ENCODE data around the gene KCNJ10. TPM values are rescaled to one million over a fixed set of nuclear protein-coding genes. Genes with fewer than 3 reads are reported as not detected.
"Not testable (repeated sequence)": the region's sequence is repeated elsewhere in the genome, so short reads cannot be mapped to it uniquely, and the experiment has no call there.

The KCNJ10 gene
- total RNA-seq (2014; rRNA removed; shearing (Covaris generic)) = not detected in 2 replicates
- polyA plus RNA-seq (2014; cell fraction: nucleus; rRNA removed) = not detected in 2 replicates

GRCh38 chr1:160069460-160070231 lies at the start of gene KCNJ10:
Gene KCNJ10 (minus strand): TSS chr1:160070160. CDS start chr1:160042532, 27,628 bp downstream.
- DNase-seq (ENCODE audit: extremely low read depth, low read depth) = no peak

- DNase-seq (ENCODE audit: extremely low read depth, low read depth) = no peak
These were observed 49.0 kb upstream of the KCNJ10 start for GRCh38 chr1:160118928-160119327.

GRCh38 chr1:160117709-160118183 lies 47.8 kb upstream of the KCNJ10 start:
- DNase-seq (ENCODE audit: extremely low read depth, low read depth) = no peak

- no peak for DNase-seq (ENCODE audit: extremely low read depth, low read depth)
These were observed 47.3 kb upstream of the KCNJ10 start for GRCh38 chr1:160117300-160117699.

GRCh38 chr1:160116283-160117147 lies 46.6 kb upstream of the KCNJ10 start:
- no peak for DNase-seq (ENCODE audit: extremely low read depth, low read depth)

- DNase-seq (ENCODE audit: extremely low read depth, low read depth) = no peak
These were observed 45.8 kb upstream of the KCNJ10 start, which contains the start of gene ATP1A2 for GRCh38 chr1:160115545-160116282. Gene ATP1A2 (plus strand): TSS chr1:160115759. CDS start chr1:160115862, 103 bp downstream.

GRCh38 chr1:160114085-160114484 lies 44.1 kb upstream of the KCNJ10 start:
- DNase-seq (ENCODE audit: extremely low read depth, low read depth) = no peak

- no peak for DNase-seq (ENCODE audit: extremely low read depth, low read depth)
These were observed 43.4 kb upstream of the KCNJ10 start for GRCh38 chr1:160113407-160113806.

GRCh38 chr1:160112357-160112756 lies 42.4 kb upstream of the KCNJ10 start:
- DNase-seq (ENCODE audit: extremely low read depth, low read depth) = no peak

GRCh38 chr1:160111462-160111861 lies 41.5 kb upstream of the KCNJ10 start:
- not testable (repeated sequence) for DNase-seq (ENCODE audit: extremely low read depth, low read depth)

- no peak for DNase-seq (ENCODE audit: extremely low read depth, low read depth)
These were observed 39.7 kb upstream of the KCNJ10 start for GRCh38 chr1:160109686-160110085.

- DNase-seq (ENCODE audit: extremely low read depth, low read depth) = peak; percentile 74
These were observed 39.1 kb upstream of the KCNJ10 start for GRCh38 chr1:160108888-160109662.

GRCh38 chr1:160107512-160107911 lies 37.6 kb upstream of the KCNJ10 start:
- no peak for DNase-seq (ENCODE audit: extremely low read depth, low read depth)

GRCh38 chr1:160105155-160105554 lies 35.2 kb upstream of the KCNJ10 start:
- DNase-seq (ENCODE audit: extremely low read depth, low read depth) = no peak

- no peak for DNase-seq (ENCODE audit: extremely low read depth, low read depth)
These were observed 34.5 kb upstream of the KCNJ10 start for GRCh38 chr1:160104486-160104885.

GRCh38 chr1:160103658-160104408 lies 33.9 kb upstream of the KCNJ10 start:
- no peak for DNase-seq (ENCODE audit: extremely low read depth, low read depth)

- no peak for DNase-seq (ENCODE audit: extremely low read depth, low read depth)
These were observed 32.0 kb upstream of the KCNJ10 start for GRCh38 chr1:160101717-160102522.

- peak; percentile 75 for DNase-seq (ENCODE audit: extremely low read depth, low read depth)
These were observed 31.2 kb upstream of the KCNJ10 start for GRCh38 chr1:160101037-160101716.
